OCI-LY7 (cell line): ENCODE data around the gene SPRR2G. TPM values are rescaled to one million over a fixed set of nuclear protein-coding genes. Genes with fewer than 3 reads are reported as not detected.
"Not testable (repeated sequence)": the region's sequence is repeated elsewhere in the genome, so short reads cannot be mapped to it uniquely, and the experiment has no call there.

ENCODE experiments used
- BruUV-seq: library from RNA; stranded (reverse); fragments of 400-500 nt; replicated peaks from 2 replicates; lab custom pipeline; 2021; lab: Mats Ljungman, UMichigan
- CTCF ChIA-PET: fragments of 300-600 bp; sonication (Branson Sonifier 250); formaldehyde crosslinking; loops from one replicate; lab custom pipeline; 2022; ENCODE audit warnings: antibody characterized with exemption; ENCODE audit not compliant: unreplicated experiment; lab: Charles Lee
- POLR2A ChIA-PET: fragments of 300-600 bp; sonication (Branson Sonifier 250); formaldehyde crosslinking; loops from one replicate; lab custom pipeline; 2022; ENCODE audit warnings: antibody characterized with exemption; lab: Charles Lee
- DNase-seq: peaks from one replicate; pipeline ENCODE4 v3.0.0-alpha.2; 2015; ENCODE audit warnings: low spot score
- H2AFZ ChIP-seq: fragments of 200-600 bp; sonication (generic), shearing (Covaris generic); 2 replicates; pipeline ENCODE4 v1.6.1; 2014; ENCODE audit warnings: mild to moderate bottlenecking, antibody characterized with exemption, low read length, moderate library complexity
- H3K27ac ChIP-seq: fragments of 200-600 bp; sonication (generic); 2 replicates; pipeline ENCODE4 v1.5.1; 2014; ENCODE audit warnings: mixed run types, low read depth, mild to moderate bottlenecking, moderate library complexity, low read length, inconsistent platforms; ENCODE audit not compliant: poor library complexity, severe bottlenecking
- H3K36me3 ChIP-seq: fragments of 200-600 bp; sonication (generic); 2 replicates; pipeline ENCODE4 v1.6.1; 2014; ENCODE audit warnings: mild to moderate bottlenecking, antibody characterized with exemption, low read length, moderate library complexity, mixed read lengths; ENCODE audit not compliant: insufficient read depth
- H3K4me1 ChIP-seq: fragments of 200-600 bp; sonication (generic); 2 replicates; pipeline ENCODE4 v1.5.1; 2014; ENCODE audit warnings: mild to moderate bottlenecking, low read length; ENCODE audit not compliant: insufficient read depth, poor library complexity, severe bottlenecking
- H3K4me2 ChIP-seq: fragments of 200-600 bp; sonication (generic); 2 replicates; pipeline ENCODE4 v1.6.1; 2014; ENCODE audit warnings: mild to moderate bottlenecking, low read length
- H3K4me3 ChIP-seq: fragments of 200-600 bp; sonication (generic); 2 replicates; pipeline ENCODE4 v1.5.1; 2014; ENCODE audit warnings: mild to moderate bottlenecking, low read depth, low read length; ENCODE audit not compliant: poor library complexity, severe bottlenecking
- H3K79me2 ChIP-seq: fragments of 200-600 bp; sonication (generic); 2 replicates; pipeline ENCODE4 v1.6.1; 2016; ENCODE audit warnings: low read depth, mild to moderate bottlenecking, low read length, moderate library complexity, mixed read lengths; ENCODE audit not compliant: insufficient read depth
- H3K9me2 ChIP-seq: fragments of 200-600 bp; sonication (generic); 2 replicates; pipeline ENCODE4 v1.6.1; 2016; ENCODE audit warnings: mild to moderate bottlenecking, low read length, mixed read lengths; ENCODE audit not compliant: insufficient read depth
- H3K9me3 ChIP-seq: fragments of 200-600 bp; sonication (generic); 2 replicates; pipeline ENCODE4 v1.6.1; 2014; ENCODE audit warnings: mild to moderate bottlenecking, mixed run types, low read length, mixed read lengths
- H4K20me1 ChIP-seq: fragments of 200-600 bp; sonication (generic); 2 replicates; pipeline ENCODE4 v1.6.1; 2014; ENCODE audit warnings: mild to moderate bottlenecking, antibody characterized with exemption, low read length, moderate library complexity, mixed read lengths; ENCODE audit not compliant: insufficient read depth
- CTCF ChIP-seq: fragments of 200-600 bp; sonication (generic); conservative IDR thresholded peaks from 2 replicates; pipeline ENCODE4 v1.5.1; 2014; ENCODE audit warnings: mild to moderate bottlenecking, antibody characterized with exemption, low read length, moderate library complexity, mixed read lengths
- EZH2phosphoT487 ChIP-seq: fragments of 200-600 bp; sonication (generic); IDR thresholded peaks from 2 replicates; pipeline ENCODE4 v1.6.1; 2018; ENCODE audit warnings: low read depth, borderline replicate concordance, mild to moderate bottlenecking, mixed run types, antibody characterized with exemption, low read length, moderate library complexity, mixed read lengths
- intact Hi-C: fragments of 100-400 bp; cut with micrococcal nuclease; formaldehyde crosslinking; loops from one replicate; pipeline ENCODE4 v1.10.0; 2022; ENCODE audit not compliant: unreplicated experiment
- total RNA-seq, 2 experiments: library from RNA; depleted of rRNA in 1 of 2; stranded (reverse); fragments of >200 nt in 1 of 2; shearing (Covaris generic) in 1 of 2; gene quantifications; 2 replicates each; pipeline ENCODE4 v1.2.3, GENCODE V29; 2014 to 2022

SPRR2G gene
- total RNA-seq, 2 experiments from 2014 or later = not detected

GRCh38 chr1:153120945-153121344, 29.7 kb downstream of the SPRR2G start:
- TF ChIP-seq CTCF = no peak
- no peak for TF ChIP-seq EZH2phosphoT487
- H2AFZ ChIP-seq = no peak overlapping the region
- no peaks in the 10 kb centered on the region for H3K4me1 ChIP-seq
- H3K4me2 ChIP-seq = no peak overlapping the region
- no peak overlapping the region for H3K27ac ChIP-seq
- no peaks in the 10 kb centered on the region for H3K79me2 ChIP-seq
- H3K9me2 ChIP-seq = no peaks in the 10 kb centered on the region
- DNase-seq = no peak
- H3K36me3 ChIP-seq = no peaks in the 10 kb centered on the region
- H4K20me1 ChIP-seq = no peaks in the 10 kb centered on the region
- intact Hi-C loops = no loop called here
- ChIA-PET CTCF (no interaction called here), POLR2A (no interaction called here)
- BruUV-seq = no TSS peak
- H3K4me3 ChIP-seq = no peak overlapping the region
- no peaks in the 10 kb centered on the region for H3K9me3 ChIP-seq

- Histone ChIP-seq H3K4me3 (no peak overlapping the region), H3K9me2 (no peaks in the 10 kb centered on the region), H3K4me1 (no peaks in the 10 kb centered on the region), H3K4me2 (no peak overlapping the region), H3K79me2 (no peaks in the 10 kb centered on the region), H2AFZ (no peak overlapping the region), H3K36me3 (no peaks in the 10 kb centered on the region), H3K9me3 (no peaks in the 10 kb centered on the region), H3K27ac (no peak overlapping the region), H4K20me1 (no peaks in the 10 kb centered on the region)
- intact Hi-C loops = no loop called here
- TF ChIP-seq EZH2phosphoT487 (no peak), CTCF (no peak)
- BruUV-seq = no TSS peak
- POLR2A ChIA-PET = no interaction called here
- DNase-seq = no peak
- CTCF ChIA-PET = no interaction called here
These were observed 31.2 kb downstream of the SPRR2G start for GRCh38 chr1:153119491-153119971.

- H3K9me2 ChIP-seq, H3K36me3 ChIP-seq, BruUV-seq, H2AFZ ChIP-seq, H3K4me2 ChIP-seq, H4K20me1 ChIP-seq, DNase-seq, H3K4me1 ChIP-seq, H3K4me3 ChIP-seq, CTCF ChIA-PET, intact Hi-C loops, H3K9me3 ChIP-seq, H3K27ac ChIP-seq, H3K79me2 ChIP-seq, POLR2A ChIA-PET: not testable (repeated sequence)
These were observed 35.4 kb downstream of the SPRR2G start for GRCh38 chr1:153115264-153115663.
